Liver (tissue), 3 donors: ENCODE results near the gene SIGLECL1.

Experiments
- EGR1 ChIP-seq, 2 donors: IDR thresholded peaks; 2 replicates each; pipeline ENCODE4 v1.6.1; 2016 to 2018; ENCODE audit warnings: antibody characterized with exemption in 2 of 2, low read depth in 2 of 2
- GABPA ChIP-seq, 2 donors: IDR thresholded peaks in 1 of 2; conservative IDR thresholded peaks in 1 of 2; 2 replicates each; pipeline ENCODE4 v1.6.1; 2016; ENCODE audit warnings: antibody characterized with exemption in 2 of 2, mild to moderate bottlenecking in 1 of 2, moderate library complexity in 1 of 2
- HNF4A ChIP-seq, 2 donors: conservative IDR thresholded peaks; 2 replicates each; pipeline ENCODE4 v1.6.1; 2016; ENCODE audit warnings: antibody characterized with exemption in 2 of 2, mild to moderate bottlenecking in 2 of 2
- HNF4G ChIP-seq: IDR thresholded peaks from 2 replicates; pipeline ENCODE4 v1.6.1; 2016; ENCODE audit warnings: antibody characterized with exemption
- JUND ChIP-seq, 2 donors: IDR thresholded peaks; 2 replicates each; pipeline ENCODE4 v1.6.1; 2016; ENCODE audit warnings: antibody characterized with exemption in 2 of 2
- RAD21 ChIP-seq, 2 donors: IDR thresholded peaks; 2 replicates each; pipeline ENCODE4 v1.6.1; 2016; ENCODE audit warnings: antibody characterized with exemption in 2 of 2, mild to moderate bottlenecking in 2 of 2
- SP1 ChIP-seq: IDR thresholded peaks from 2 replicates; pipeline ENCODE4 v1.6.1; 2018; ENCODE audit warnings: antibody characterized with exemption, mild to moderate bottlenecking
- TAF1 ChIP-seq: conservative IDR thresholded peaks from 2 replicates; pipeline ENCODE4 v1.6.1; 2016; ENCODE audit warnings: antibody characterized with exemption, mild to moderate bottlenecking
- TF ChIP-seq, protein P1 (sequence below): fragments of 150-350 bp; IDR thresholded peaks from 2 replicates; pipeline ENCODE4 v1.5.1; 2017; ENCODE audit warnings: improper control_type of control experiment, low read depth, low read length; ENCODE audit not compliant: missing input control
- TF ChIP-seq, protein P2 (sequence below): IDR thresholded peaks from 2 replicates; pipeline ENCODE4 v1.6.1; 2016; ENCODE audit warnings: antibody characterized with exemption
- TF ChIP-seq, protein P3 (sequence below): IDR thresholded peaks from 2 replicates; pipeline ENCODE4 v1.6.1; 2016; ENCODE audit warnings: antibody characterized with exemption
- TF ChIP-seq, protein P4 (sequence below): IDR thresholded peaks from 2 replicates; pipeline ENCODE4 v1.6.1; 2016; ENCODE audit warnings: antibody characterized with exemption, mild to moderate bottlenecking
- TF ChIP-seq, protein P5 (sequence below): IDR thresholded peaks from 2 replicates; pipeline ENCODE4 v1.6.1; 2016; ENCODE audit warnings: antibody characterized with exemption
- donor health status: healthy.
- donor health status: healthy.

DNA sequence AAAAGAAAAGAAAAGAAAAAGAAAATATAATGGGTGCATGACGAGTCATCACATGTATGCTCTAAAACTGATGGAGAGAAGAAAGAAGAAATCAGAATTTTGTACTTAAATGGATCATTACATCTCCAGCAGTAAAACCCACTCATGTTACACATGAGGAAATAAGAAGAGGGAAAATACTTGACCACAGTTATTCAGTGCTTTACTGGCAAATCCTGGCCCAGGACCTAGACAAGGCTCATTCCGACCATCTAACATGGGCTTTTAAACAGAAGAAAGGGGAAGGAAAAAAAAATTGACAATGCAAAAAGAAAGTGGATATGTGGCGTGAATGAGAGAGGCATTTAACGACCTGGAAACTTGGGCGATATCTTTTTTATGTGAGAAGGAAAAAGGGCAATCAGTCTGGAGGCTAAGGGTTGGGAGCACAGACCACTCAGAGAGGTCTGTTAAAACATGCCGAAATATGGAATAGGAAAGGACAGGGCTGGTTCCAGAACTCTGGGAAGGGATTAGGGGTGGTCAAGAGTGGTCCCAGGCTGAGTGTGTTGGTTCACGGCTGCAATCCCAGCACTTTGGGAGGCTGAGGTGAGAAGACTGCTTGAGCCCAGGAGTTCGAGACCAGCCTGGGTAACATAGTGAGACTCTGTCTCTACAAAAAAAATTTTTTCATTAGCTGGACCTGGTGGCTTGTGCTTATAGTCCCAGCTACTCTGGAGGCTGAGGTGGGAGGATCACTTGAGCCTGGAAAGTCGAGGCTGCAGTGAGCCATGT lies 1.6 kb downstream of the SIGLECL1 start:
- TF ChIP-seq, protein P1, sequence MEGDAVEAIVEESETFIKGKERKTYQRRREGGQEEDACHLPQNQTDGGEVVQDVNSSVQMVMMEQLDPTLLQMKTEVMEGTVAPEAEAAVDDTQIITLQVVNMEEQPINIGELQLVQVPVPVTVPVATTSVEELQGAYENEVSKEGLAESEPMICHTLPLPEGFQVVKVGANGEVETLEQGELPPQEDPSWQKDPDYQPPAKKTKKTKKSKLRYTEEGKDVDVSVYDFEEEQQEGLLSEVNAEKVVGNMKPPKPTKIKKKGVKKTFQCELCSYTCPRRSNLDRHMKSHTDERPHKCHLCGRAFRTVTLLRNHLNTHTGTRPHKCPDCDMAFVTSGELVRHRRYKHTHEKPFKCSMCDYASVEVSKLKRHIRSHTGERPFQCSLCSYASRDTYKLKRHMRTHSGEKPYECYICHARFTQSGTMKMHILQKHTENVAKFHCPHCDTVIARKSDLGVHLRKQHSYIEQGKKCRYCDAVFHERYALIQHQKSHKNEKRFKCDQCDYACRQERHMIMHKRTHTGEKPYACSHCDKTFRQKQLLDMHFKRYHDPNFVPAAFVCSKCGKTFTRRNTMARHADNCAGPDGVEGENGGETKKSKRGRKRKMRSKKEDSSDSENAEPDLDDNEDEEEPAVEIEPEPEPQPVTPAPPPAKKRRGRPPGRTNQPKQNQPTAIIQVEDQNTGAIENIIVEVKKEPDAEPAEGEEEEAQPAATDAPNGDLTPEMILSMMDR: no peak
- TF ChIP-seq, protein P2, sequence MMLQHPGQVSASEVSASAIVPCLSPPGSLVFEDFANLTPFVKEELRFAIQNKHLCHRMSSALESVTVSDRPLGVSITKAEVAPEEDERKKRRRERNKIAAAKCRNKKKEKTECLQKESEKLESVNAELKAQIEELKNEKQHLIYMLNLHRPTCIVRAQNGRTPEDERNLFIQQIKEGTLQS: no peak
- TF ChIP-seq, protein P3, sequence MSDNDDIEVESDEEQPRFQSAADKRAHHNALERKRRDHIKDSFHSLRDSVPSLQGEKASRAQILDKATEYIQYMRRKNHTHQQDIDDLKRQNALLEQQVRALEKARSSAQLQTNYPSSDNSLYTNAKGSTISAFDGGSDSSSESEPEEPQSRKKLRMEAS: no peak
- TF ChIP-seq HNF4G: no peak
- TF ChIP-seq JUND (IDR thresholded peaks at IDR 0.05): no peak
- TF ChIP-seq, protein P4, sequence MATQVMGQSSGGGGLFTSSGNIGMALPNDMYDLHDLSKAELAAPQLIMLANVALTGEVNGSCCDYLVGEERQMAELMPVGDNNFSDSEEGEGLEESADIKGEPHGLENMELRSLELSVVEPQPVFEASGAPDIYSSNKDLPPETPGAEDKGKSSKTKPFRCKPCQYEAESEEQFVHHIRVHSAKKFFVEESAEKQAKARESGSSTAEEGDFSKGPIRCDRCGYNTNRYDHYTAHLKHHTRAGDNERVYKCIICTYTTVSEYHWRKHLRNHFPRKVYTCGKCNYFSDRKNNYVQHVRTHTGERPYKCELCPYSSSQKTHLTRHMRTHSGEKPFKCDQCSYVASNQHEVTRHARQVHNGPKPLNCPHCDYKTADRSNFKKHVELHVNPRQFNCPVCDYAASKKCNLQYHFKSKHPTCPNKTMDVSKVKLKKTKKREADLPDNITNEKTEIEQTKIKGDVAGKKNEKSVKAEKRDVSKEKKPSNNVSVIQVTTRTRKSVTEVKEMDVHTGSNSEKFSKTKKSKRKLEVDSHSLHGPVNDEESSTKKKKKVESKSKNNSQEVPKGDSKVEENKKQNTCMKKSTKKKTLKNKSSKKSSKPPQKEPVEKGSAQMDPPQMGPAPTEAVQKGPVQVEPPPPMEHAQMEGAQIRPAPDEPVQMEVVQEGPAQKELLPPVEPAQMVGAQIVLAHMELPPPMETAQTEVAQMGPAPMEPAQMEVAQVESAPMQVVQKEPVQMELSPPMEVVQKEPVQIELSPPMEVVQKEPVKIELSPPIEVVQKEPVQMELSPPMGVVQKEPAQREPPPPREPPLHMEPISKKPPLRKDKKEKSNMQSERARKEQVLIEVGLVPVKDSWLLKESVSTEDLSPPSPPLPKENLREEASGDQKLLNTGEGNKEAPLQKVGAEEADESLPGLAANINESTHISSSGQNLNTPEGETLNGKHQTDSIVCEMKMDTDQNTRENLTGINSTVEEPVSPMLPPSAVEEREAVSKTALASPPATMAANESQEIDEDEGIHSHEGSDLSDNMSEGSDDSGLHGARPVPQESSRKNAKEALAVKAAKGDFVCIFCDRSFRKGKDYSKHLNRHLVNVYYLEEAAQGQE: no peak
- TF ChIP-seq SP1: no peak
- no peak for TF ChIP-seq RAD21 (IDR thresholded peaks at IDR 0.05)
- no peak for TF ChIP-seq TAF1
- TF ChIP-seq, protein P5, sequence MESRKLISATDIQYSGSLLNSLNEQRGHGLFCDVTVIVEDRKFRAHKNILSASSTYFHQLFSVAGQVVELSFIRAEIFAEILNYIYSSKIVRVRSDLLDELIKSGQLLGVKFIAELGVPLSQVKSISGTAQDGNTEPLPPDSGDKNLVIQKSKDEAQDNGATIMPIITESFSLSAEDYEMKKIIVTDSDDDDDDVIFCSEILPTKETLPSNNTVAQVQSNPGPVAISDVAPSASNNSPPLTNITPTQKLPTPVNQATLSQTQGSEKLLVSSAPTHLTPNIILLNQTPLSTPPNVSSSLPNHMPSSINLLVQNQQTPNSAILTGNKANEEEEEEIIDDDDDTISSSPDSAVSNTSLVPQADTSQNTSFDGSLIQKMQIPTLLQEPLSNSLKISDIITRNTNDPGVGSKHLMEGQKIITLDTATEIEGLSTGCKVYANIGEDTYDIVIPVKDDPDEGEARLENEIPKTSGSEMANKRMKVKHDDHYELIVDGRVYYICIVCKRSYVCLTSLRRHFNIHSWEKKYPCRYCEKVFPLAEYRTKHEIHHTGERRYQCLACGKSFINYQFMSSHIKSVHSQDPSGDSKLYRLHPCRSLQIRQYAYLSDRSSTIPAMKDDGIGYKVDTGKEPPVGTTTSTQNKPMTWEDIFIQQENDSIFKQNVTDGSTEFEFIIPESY: no peak
- no peak for TF ChIP-seq EGR1 (IDR thresholded peaks at IDR 0.05; ENCODE audit: low read depth in 2 of 2)
- TF ChIP-seq HNF4A (conservative IDR thresholded peaks at IDR 0.05): no peak
- no peak for TF ChIP-seq GABPA (IDR thresholded peaks at IDR 0.05 in 1 of 2, conservative IDR thresholded peaks at IDR 0.05 in 1 of 2)
